H9 (cell line): Measurements from ENCODE around the gene ROR1. TPM values are rescaled to one million over a fixed set of nuclear protein-coding genes. Genes with fewer than 3 reads are reported as not detected.

Source experiments
- DNase-seq: peaks from one replicate; pipeline ENCODE4 v3.0.0-alpha.2; 2017
- H2AFZ ChIP-seq: one replicate; pipeline ENCODE4 v1.6.1; 2013; ENCODE audit warnings: mild to moderate bottlenecking, low read length, control low read depth, moderate library complexity
- H2AK5ac ChIP-seq: 2 replicates; pipeline ENCODE4 v1.6.1; 2013; ENCODE audit warnings: low read length, control low read depth, mixed read lengths; ENCODE audit not compliant: insufficient read length
- H2BK120ac ChIP-seq: one replicate; pipeline ENCODE4 v1.6.1; 2013; ENCODE audit warnings: low read depth, mild to moderate bottlenecking, low read length, control low read depth, inconsistent platforms; ENCODE audit not compliant: poor library complexity, severe bottlenecking
- H2BK12ac ChIP-seq: 2 replicates; pipeline ENCODE4 v1.6.1; 2013; ENCODE audit warnings: low read length, control low read depth, mixed read lengths, low read depth; ENCODE audit not compliant: insufficient read length
- H2BK15ac ChIP-seq: 2 replicates; pipeline ENCODE4 v1.6.1; 2013; ENCODE audit warnings: low read depth, low read length, control low read depth
- H2BK20ac ChIP-seq: one replicate; pipeline ENCODE4 v1.6.1; 2013; ENCODE audit warnings: low read depth, mild to moderate bottlenecking, low read length, control low read depth, inconsistent platforms; ENCODE audit not compliant: poor library complexity, severe bottlenecking
- H2BK5ac ChIP-seq: 2 replicates; pipeline ENCODE4 v1.6.1; 2013; ENCODE audit warnings: low read length, control low read depth, mixed read lengths; ENCODE audit not compliant: insufficient read length
- H3K14ac ChIP-seq: 2 replicates; pipeline ENCODE4 v1.6.1; 2013; ENCODE audit warnings: low read length, control low read depth; ENCODE audit not compliant: insufficient read depth
- H3K18ac ChIP-seq: 2 replicates; pipeline ENCODE4 v1.6.1; 2013; ENCODE audit warnings: low read depth, mild to moderate bottlenecking, mixed read lengths, low read length, control low read depth; ENCODE audit not compliant: insufficient read length
- H3K23ac ChIP-seq: 2 replicates; pipeline ENCODE4 v1.6.1; 2013; ENCODE audit warnings: low read length, control low read depth, mixed read lengths, low read depth; ENCODE audit not compliant: insufficient read length
- H3K23me2 ChIP-seq: 2 replicates; pipeline ENCODE4 v1.6.1; 2013; ENCODE audit warnings: low read depth, mild to moderate bottlenecking, mixed read lengths, low read length, control low read depth; ENCODE audit not compliant: insufficient read length, poor library complexity, severe bottlenecking
- H3K27ac ChIP-seq: 2 replicates; pipeline ENCODE4 v1.5.1; 2013; ENCODE audit warnings: low read length, control low read depth, mixed read lengths, low read depth; ENCODE audit not compliant: insufficient read length
- H3K27me3 ChIP-seq: 2 replicates; pipeline ENCODE4 v1.6.1; 2013; ENCODE audit warnings: low read length, control low read depth, inconsistent platforms; ENCODE audit not compliant: insufficient read depth
- H3K4ac ChIP-seq: 2 replicates; pipeline ENCODE4 v1.6.1; 2013; ENCODE audit warnings: low read depth, mild to moderate bottlenecking, control low read depth, inconsistent platforms, low read length, moderate library complexity
- H3K4me1 ChIP-seq: 2 replicates; pipeline ENCODE4 v1.6.1; 2013; ENCODE audit warnings: low read length, control low read depth, inconsistent platforms; ENCODE audit not compliant: insufficient read depth
- H3K4me2 ChIP-seq: 2 replicates; pipeline ENCODE4 v1.6.1; 2013; ENCODE audit warnings: low read length, control low read depth, mixed read lengths; ENCODE audit not compliant: insufficient read length, insufficient read depth
- H3K56ac ChIP-seq: 2 replicates; pipeline ENCODE4 v1.6.1; 2013; ENCODE audit warnings: low read depth, mild to moderate bottlenecking, mixed read lengths, low read length, control low read depth; ENCODE audit not compliant: insufficient read length
- H3K79me1 ChIP-seq: 2 replicates; pipeline ENCODE4 v1.6.1; 2013; ENCODE audit warnings: low read depth, mild to moderate bottlenecking, moderate library complexity, low read length, control low read depth, inconsistent platforms; ENCODE audit not compliant: insufficient read depth, poor library complexity, severe bottlenecking
- H3K79me2 ChIP-seq: 2 replicates; pipeline ENCODE4 v1.6.1; 2013; ENCODE audit warnings: low read length, control low read depth, inconsistent platforms; ENCODE audit not compliant: insufficient read depth
- H3K9ac ChIP-seq: 2 replicates; pipeline ENCODE4 v1.6.1; 2013; ENCODE audit warnings: low read length, control low read depth, mixed read lengths; ENCODE audit not compliant: insufficient read length; ENCODE audit errors: extremely low read depth
- H3K9me3 ChIP-seq: one replicate; pipeline ENCODE4 v1.6.1; 2013; ENCODE audit warnings: low read depth, low read length, inconsistent platforms; ENCODE audit not compliant: control insufficient read depth
- H3T11ph ChIP-seq: one replicate; pipeline ENCODE4 v1.6.1; 2013; ENCODE audit warnings: mild to moderate bottlenecking, low read length, control low read depth, inconsistent platforms
- H4K20me1 ChIP-seq: one replicate; pipeline ENCODE4 v1.6.1; 2013; ENCODE audit not compliant: control insufficient read depth, insufficient read length, insufficient read depth
- H4K5ac ChIP-seq: 2 replicates; pipeline ENCODE4 v1.6.1; 2013; ENCODE audit warnings: low read depth, mild to moderate bottlenecking, mixed read lengths, low read length, control low read depth; ENCODE audit not compliant: insufficient read length
- H4K8ac ChIP-seq: replicated peaks from 2 replicates; pipeline ENCODE4 v1.6.1; 2013; ENCODE audit warnings: low read length, control low read depth, mixed read lengths, low read depth; ENCODE audit not compliant: insufficient read length
- H4K91ac ChIP-seq: 2 replicates; pipeline ENCODE4 v1.6.1; 2013; ENCODE audit warnings: low read depth, mild to moderate bottlenecking, moderate library complexity, mixed read lengths, low read length, control low read depth; ENCODE audit not compliant: insufficient read length
- H3K27ac Mint-ChIP-seq, 3 experiments: 2 replicates in 2 of 3; 3 replicates in 1 of 3; pipeline ENCODE4 v1.8.0; 2020 to 2021; ENCODE audit warnings: mixed read lengths in 3 of 3, mild to moderate bottlenecking in 1 of 3, moderate library complexity in 1 of 3
- H3K27me3 Mint-ChIP-seq: 2 replicates; pipeline ENCODE4 v1.8.0; 2021; ENCODE audit warnings: low read depth, mild to moderate bottlenecking, moderate library complexity, mixed read lengths
- H3K36me3 Mint-ChIP-seq, 3 experiments: 2 replicates in 2 of 3; 3 replicates in 1 of 3; pipeline ENCODE4 v1.8.0; 2020 to 2021; ENCODE audit warnings: low read depth in 3 of 3, mixed read lengths in 3 of 3; ENCODE audit not compliant: insufficient read depth in 1 of 3
- H3K4me1 Mint-ChIP-seq, 2 experiments: 2 replicates each; pipeline ENCODE4 v1.8.0; 2020; ENCODE audit warnings: mixed read lengths in 2 of 2
- H3K4me3 Mint-ChIP-seq, 2 experiments: 2 replicates in 1 of 2; 3 replicates in 1 of 2; pipeline ENCODE4 v1.8.0; 2020 to 2021; ENCODE audit warnings: mild to moderate bottlenecking in 2 of 2, mixed read lengths in 2 of 2, moderate library complexity in 1 of 2
- H3K9me3 Mint-ChIP-seq, 2 experiments: 2 replicates in 1 of 2; 3 replicates in 1 of 2; pipeline ENCODE4 v1.8.0; 2020; ENCODE audit warnings: mild to moderate bottlenecking in 2 of 2, mixed read lengths in 2 of 2, moderate library complexity in 1 of 2
- WGBS: extraction: QIAGEN DNeasy Blood & Tissue Kit; methylation state at CpG from one replicate; pipeline ENCODE4 v1.1.7; 2013; ENCODE audit warnings: missing lambda C conversion rate, low lambda C conversion rate, mixed read lengths; ENCODE audit not compliant: insufficient read length; ENCODE audit errors: extremely low coverage; 5-methylcytosine and 5-hydroxymethylcytosine counted together
- total RNA-seq: library from RNA; stranded (reverse); gene quantifications from 2 replicates; pipeline ENCODE4 v1.2.1, GENCODE V29; 2021
- TF ChIP-seq, protein P1 (sequence below): fragments of 200-600 bp; sonication (generic); conservative IDR thresholded peaks from 3 replicates; pipeline ENCODE4 v1.8.0; 2021; ENCODE audit warnings: antibody characterized with exemption, mild to moderate bottlenecking

Gene ROR1
- total RNA-seq, 1 experiment from 2014 or later, result 75.9 TPM

- no peaks in the 10 kb centered on the region; a peak in 1 of 5 replicates for H3K9me3 Mint-ChIP-seq
- Histone ChIP-seq H4K91ac (no peak overlapping the region), H2BK120ac (no peak overlapping the region), H2BK12ac (no peak overlapping the region), H3K18ac (no peak overlapping the region), H3K27me3 (no peaks in the 10 kb centered on the region), H3K9ac (no peak overlapping the region), H4K8ac (no peak overlapping the region), H3K23ac (no peak overlapping the region), H2BK5ac (no peak overlapping the region), H2AK5ac (no peak overlapping the region), H3K27ac (no peak overlapping the region), H3K56ac (no peak overlapping the region), H3K79me2 (peaks cover 43% of the 10 kb centered on the region), H2BK20ac (no peak overlapping the region), H4K20me1 (no peaks in the 10 kb centered on the region), H2BK15ac (no peak overlapping the region), H3K4me1 (peaks cover 17% of the 10 kb centered on the region; the same call in 1 of the 2 replicates), H3K79me1 (peaks cover 12% of the 10 kb centered on the region), H3K4ac (no peak overlapping the region), H3K4me2 (no peak overlapping the region), H3K14ac (no peak overlapping the region), H2AFZ (no peak overlapping the region), H3K9me3 (no peaks in the 10 kb centered on the region), H4K5ac (no peak overlapping the region), H3T11ph (no peak overlapping the region), H3K23me2 (no peaks in the 10 kb centered on the region)
- TF ChIP-seq, protein P1, sequence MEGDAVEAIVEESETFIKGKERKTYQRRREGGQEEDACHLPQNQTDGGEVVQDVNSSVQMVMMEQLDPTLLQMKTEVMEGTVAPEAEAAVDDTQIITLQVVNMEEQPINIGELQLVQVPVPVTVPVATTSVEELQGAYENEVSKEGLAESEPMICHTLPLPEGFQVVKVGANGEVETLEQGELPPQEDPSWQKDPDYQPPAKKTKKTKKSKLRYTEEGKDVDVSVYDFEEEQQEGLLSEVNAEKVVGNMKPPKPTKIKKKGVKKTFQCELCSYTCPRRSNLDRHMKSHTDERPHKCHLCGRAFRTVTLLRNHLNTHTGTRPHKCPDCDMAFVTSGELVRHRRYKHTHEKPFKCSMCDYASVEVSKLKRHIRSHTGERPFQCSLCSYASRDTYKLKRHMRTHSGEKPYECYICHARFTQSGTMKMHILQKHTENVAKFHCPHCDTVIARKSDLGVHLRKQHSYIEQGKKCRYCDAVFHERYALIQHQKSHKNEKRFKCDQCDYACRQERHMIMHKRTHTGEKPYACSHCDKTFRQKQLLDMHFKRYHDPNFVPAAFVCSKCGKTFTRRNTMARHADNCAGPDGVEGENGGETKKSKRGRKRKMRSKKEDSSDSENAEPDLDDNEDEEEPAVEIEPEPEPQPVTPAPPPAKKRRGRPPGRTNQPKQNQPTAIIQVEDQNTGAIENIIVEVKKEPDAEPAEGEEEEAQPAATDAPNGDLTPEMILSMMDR, result no peak
- no peak for DNase-seq
- no peaks in the 10 kb centered on the region; a peak in 1 of 7 replicates for H3K36me3 Mint-ChIP-seq
- peaks cover 41 to 71% of the 10 kb centered on the region in 2 experiments for H3K4me1 Mint-ChIP-seq
- no peak overlapping the region for H3K4me3 Mint-ChIP-seq
- H3K27ac Mint-ChIP-seq, result peak overlapping the region in 1 of 3 experiments; percentile 39; a peak in 2 of 7 replicates
- no peaks in the 10 kb centered on the region for H3K27me3 Mint-ChIP-seq
- no CpG with 5 or more reads among the region's 3 CpGs for WGBS
Observed at GRCh38 chr1:63866084-63866483, 92.3 kb downstream of the ROR1 start.
